NCI-H510A (cell line): Measurements from ENCODE around the gene AACS.
"Not testable (repeated sequence)": the region's sequence is repeated elsewhere in the genome, so short reads cannot be mapped to it uniquely, and the experiment has no call there.

Experiments
- DNase-seq: peaks from one replicate; lab custom pipeline; 2025; lab: John Stamatoyannopoulos, UW

The AACS gene

GRCh38 chr12:125091401-125091800 is 26.2 kb downstream of the AACS start:
- DNase-seq = no peak

GRCh38 chr12:125092108-125092871 is 27.1 kb downstream of the AACS start:
- no peak for DNase-seq

GRCh38 chr12:125092872-125093680 is 27.8 kb downstream of the AACS start:
- peak; percentile 40 for DNase-seq

GRCh38 chr12:125093681-125094330 is 28.6 kb downstream of the AACS start:
- DNase-seq = no peak

- no peak for DNase-seq
Measured at GRCh38 chr12:125096894-125097293, 31.7 kb downstream of the AACS start.

GRCh38 chr12:125097427-125097826 is 32.2 kb downstream of the AACS start:
- DNase-seq = no peak

- no peak for DNase-seq
Measured at GRCh38 chr12:125098676-125099408, 33.6 kb downstream of the AACS start.

GRCh38 chr12:125099409-125099782 is 34.2 kb downstream of the AACS start:
- no peak for DNase-seq

GRCh38 chr12:125100551-125101434 is 35.6 kb downstream of the AACS start:
- no peak for DNase-seq

- DNase-seq = no peak
Measured at GRCh38 chr12:125104982-125105381, 39.7 kb downstream of the AACS start.

- DNase-seq = no peak
Measured at GRCh38 chr12:125105600-125105999, 40.4 kb downstream of the AACS start.

- no peak for DNase-seq
Measured at GRCh38 chr12:125110641-125111360, 45.6 kb downstream of the AACS start.

- no peak for DNase-seq
Measured at GRCh38 chr12:125111403-125111802, 46.2 kb downstream of the AACS start.

- not testable (repeated sequence) for DNase-seq
Measured at GRCh38 chr12:125112614-125113013, 47.4 kb downstream of the AACS start.

- DNase-seq = no peak
Measured at GRCh38 chr12:125113263-125113662, 48.0 kb downstream of the AACS start.

GRCh38 chr12:125113789-125114188 is 48.6 kb downstream of the AACS start:
- no peak for DNase-seq

GRCh38 chr12:125114365-125115141 is 49.3 kb downstream of the AACS start:
- no peak for DNase-seq

- no peak for DNase-seq
Measured at GRCh38 chr12:125120566-125120965, 55.3 kb downstream of the AACS start.

GRCh38 chr12:125121106-125121505 is 55.9 kb downstream of the AACS start:
- DNase-seq = no peak

GRCh38 chr12:125122668-125123067 is 57.4 kb downstream of the AACS start:
- no peak for DNase-seq
